Right lung (tissue), 5 donors: Measurements from ENCODE around the gene RHOV. TPM values are rescaled to one million over a fixed set of nuclear protein-coding genes. Genes with fewer than 3 reads are reported as not detected.

Experiments
- polyA plus RNA-seq, 5 donors: library from polyadenylated mRNA; unstranded; fragments of 120-200 nt; gene quantifications; one replicate each; pipeline versions ENCODE4 v1.2.1 to v1.2.3, GENCODE V29; 2013; ENCODE audit warnings: inconsistent platforms in 1 of 5, low replicate concordance in 1 of 5; ENCODE audit not compliant: insufficient read length in 5 of 5, insufficient read depth in 1 of 5

The RHOV gene
- polyA plus RNA-seq, 5 donors = 0.36 to 0.60 (median 0.51) TPM

Other genes with a start within 250 kb of the RHOV start
- 10 to 100 TPM in 3 of 5 donors, 1 to 10 TPM in 2; 9.2 to 18.5 (median 12.2) TPM for gene RAD51, start 179.1 kb downstream of the RHOV start, polyA plus RNA-seq
- 10 to 100 TPM; 28.9 to 39.0 (median 31.4) TPM for gene RMDN3, start 119.0 kb downstream of the RHOV start, polyA plus RNA-seq
- gene GCHFR, start 110.2 kb downstream of the RHOV start, polyA plus RNA-seq = 10 to 100 TPM; 11.5 to 18.8 (median 13.8) TPM
- 1 to 10 TPM; 2.6 to 4.6 (median 3.8) TPM for gene C15orf62, start 104.3 kb downstream of the RHOV start, polyA plus RNA-seq
- gene ZFYVE19, start 67.1 kb downstream of the RHOV start, polyA plus RNA-seq = 10 to 100 TPM; 26.2 to 32.5 (median 31.9) TPM
- 10 to 100 TPM; 37.2 to 44.9 (median 41.9) TPM for gene DNAJC17, start 66.8 kb downstream of the RHOV start, polyA plus RNA-seq
- under 1 TPM; 0.23 to 0.49 (median 0.37) TPM for gene PPP1R14D, start 45.5 kb downstream of the RHOV start, polyA plus RNA-seq
- 10 to 100 TPM; 46.0 to 68.7 (median 58.4) TPM for gene SPINT1, start 30.2 kb downstream of the RHOV start, polyA plus RNA-seq
- gene VPS18, start 20.2 kb upstream of the RHOV start, polyA plus RNA-seq = 10 to 100 TPM in 3 of 5 donors, 1 to 10 TPM in 2; 9.2 to 14.5 (median 10.2) TPM
- gene DLL4, start 55.1 kb upstream of the RHOV start, polyA plus RNA-seq = 10 to 100 TPM; 12.7 to 24.7 (median 19.7) TPM
- 1 to 10 TPM in 4 of 5 donors, under 1 TPM in 1; 0.73 to 1.5 (median 1.1) TPM for gene CHAC1, start 79.2 kb upstream of the RHOV start, polyA plus RNA-seq
- 10 to 100 TPM; 21.0 to 28.8 (median 25.4) TPM for gene INO80, start 242.0 kb upstream of the RHOV start, polyA plus RNA-seq